GM10266 (cell line): ENCODE measurements around the gene ALG9.

Source experiments
- DNase-seq: peaks from one replicate; pipeline ENCODE4 v3.0.0; 2012; ENCODE audit errors: extremely low spot score
- TF ChIP-seq, protein P1 (sequence below): IDR thresholded peaks from 2 replicates; pipeline ENCODE4 v1.5.1; 2012; ENCODE audit warnings: mild to moderate bottlenecking, low read depth; ENCODE audit not compliant: control insufficient read depth, insufficient read depth; ENCODE audit errors: missing control alignments

The ALG9 gene

DNA sequence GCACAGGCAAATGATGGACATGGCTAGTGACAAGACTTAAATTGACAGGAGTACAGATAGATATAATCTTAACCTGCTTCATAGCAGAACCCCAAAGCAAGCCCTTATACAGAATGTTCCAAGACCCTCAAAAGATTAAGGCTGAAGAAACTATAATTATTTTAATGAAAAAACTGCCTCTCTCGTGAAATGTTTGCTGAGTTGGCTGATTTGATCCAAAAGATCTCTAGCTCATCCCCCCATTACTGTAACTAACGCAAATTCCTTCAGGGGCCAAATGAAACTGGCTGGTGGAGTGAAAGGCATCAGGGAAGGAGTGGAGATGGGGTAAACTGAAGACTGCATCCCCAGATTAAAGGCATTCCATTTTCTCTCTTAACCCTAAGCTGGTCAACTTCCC is 19.3 kb downstream of the ALG9 start:
- no peak for DNase-seq

DNA sequence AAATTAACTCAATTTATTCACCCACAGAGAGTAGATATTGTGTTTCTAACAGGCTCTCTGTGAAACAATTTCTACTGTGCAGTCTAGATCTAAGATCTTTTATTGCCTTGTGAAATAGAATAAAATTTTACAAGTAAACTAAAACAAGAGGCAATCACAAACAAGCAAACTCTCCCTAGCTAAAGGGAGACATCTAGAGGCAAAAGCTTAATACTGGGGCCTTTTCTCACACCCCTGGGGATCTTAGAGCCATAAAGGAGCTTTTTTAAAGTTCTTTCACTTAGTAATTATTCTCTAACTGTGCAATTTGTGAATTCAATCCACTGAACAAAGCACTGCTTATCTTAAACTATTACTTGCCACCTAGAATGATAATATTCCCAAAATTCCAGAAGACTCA is 19.7 kb downstream of the ALG9 start:
- TF ChIP-seq, protein P1, sequence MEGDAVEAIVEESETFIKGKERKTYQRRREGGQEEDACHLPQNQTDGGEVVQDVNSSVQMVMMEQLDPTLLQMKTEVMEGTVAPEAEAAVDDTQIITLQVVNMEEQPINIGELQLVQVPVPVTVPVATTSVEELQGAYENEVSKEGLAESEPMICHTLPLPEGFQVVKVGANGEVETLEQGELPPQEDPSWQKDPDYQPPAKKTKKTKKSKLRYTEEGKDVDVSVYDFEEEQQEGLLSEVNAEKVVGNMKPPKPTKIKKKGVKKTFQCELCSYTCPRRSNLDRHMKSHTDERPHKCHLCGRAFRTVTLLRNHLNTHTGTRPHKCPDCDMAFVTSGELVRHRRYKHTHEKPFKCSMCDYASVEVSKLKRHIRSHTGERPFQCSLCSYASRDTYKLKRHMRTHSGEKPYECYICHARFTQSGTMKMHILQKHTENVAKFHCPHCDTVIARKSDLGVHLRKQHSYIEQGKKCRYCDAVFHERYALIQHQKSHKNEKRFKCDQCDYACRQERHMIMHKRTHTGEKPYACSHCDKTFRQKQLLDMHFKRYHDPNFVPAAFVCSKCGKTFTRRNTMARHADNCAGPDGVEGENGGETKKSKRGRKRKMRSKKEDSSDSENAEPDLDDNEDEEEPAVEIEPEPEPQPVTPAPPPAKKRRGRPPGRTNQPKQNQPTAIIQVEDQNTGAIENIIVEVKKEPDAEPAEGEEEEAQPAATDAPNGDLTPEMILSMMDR: peak; percentile 44
- DNase-seq: no peak

More for the DNA sequence above, 19.3 kb downstream of the ALG9 start:
- TF ChIP-seq, protein P1: no peak

DNA sequence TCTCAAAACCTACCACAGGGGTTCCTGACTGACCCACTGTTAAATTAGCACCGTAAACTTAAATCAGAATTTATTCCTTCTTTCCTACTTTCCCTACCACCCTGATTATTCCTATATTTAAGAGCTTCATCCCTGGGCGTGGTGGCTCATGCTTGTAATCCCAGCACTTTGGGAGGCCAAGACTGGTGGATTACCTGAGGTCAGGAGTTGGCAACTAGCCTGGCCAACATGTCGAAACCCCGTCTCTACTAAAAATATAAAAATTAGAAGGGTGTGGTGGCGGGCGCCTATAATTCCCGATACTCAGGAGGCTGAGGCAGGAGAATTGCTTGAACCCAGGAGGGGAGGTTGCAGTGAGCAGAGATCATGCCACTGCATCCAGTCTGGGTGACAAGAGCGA is 20.3 kb downstream of the ALG9 start:
- TF ChIP-seq, protein P1: no peak
- DNase-seq: no peak

DNA sequence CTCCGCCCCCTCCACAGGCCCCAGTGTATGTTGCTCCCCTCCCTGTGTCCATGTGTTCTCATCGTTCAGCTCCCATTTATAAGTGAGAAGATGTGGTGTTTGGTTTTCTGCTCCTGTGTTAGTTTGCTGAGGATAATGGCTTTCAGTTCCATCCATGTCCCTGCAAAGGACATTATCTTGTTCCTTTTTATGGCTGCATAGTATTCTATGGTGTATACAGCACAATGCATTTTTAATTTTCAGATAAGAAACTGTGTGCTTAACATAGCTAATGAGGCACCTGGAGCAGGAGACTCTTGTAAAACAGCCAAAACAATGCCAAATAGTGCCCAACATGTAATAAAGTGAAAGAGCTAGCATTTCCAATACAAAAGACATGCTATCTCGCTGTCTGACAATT is 21.8 kb downstream of the ALG9 start:
- no peak for DNase-seq
- TF ChIP-seq, protein P1: no peak

DNA sequence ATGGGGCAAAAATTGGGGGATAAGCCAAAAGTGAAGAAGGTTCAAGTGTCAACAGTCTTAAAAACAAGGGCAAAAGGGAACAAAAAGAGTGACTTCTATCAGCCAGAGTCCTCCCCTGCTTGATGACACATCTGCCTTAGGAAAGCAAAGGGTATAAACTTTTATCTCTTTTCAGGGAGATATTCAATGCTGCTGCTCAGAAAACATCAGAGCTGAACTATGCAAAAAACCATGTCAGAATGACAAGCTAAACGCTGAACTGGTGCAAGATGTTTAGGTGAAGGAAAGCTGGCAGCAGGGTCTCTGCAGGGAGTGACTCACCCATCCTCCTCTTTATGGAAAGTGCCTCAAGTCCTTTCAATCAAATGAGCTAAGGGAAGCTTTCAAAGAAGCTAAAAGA is 24.7 kb downstream of the ALG9 start:
- TF ChIP-seq, protein P1: no peak
- no peak for DNase-seq

DNA sequence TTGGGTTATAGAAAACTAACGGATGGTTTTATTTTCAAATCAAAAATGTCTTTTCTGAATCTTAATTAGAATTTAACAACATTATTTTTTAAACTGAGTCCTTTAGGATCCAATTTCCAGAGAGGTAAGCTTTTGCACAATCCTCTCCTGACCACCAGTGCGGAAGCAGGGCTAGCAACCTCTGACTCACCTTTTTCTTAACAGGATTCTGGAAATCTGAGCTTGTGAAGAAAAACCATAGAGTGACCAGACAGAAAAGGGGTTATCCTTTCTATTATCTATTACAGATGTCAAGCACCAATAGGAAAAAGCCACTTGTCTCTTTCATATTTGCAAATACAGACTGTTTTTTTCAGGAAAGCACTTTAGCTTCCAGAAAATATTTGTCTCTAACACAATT is 25.3 kb downstream of the ALG9 start:
- no peak for DNase-seq
- TF ChIP-seq, protein P1: no peak

DNA sequence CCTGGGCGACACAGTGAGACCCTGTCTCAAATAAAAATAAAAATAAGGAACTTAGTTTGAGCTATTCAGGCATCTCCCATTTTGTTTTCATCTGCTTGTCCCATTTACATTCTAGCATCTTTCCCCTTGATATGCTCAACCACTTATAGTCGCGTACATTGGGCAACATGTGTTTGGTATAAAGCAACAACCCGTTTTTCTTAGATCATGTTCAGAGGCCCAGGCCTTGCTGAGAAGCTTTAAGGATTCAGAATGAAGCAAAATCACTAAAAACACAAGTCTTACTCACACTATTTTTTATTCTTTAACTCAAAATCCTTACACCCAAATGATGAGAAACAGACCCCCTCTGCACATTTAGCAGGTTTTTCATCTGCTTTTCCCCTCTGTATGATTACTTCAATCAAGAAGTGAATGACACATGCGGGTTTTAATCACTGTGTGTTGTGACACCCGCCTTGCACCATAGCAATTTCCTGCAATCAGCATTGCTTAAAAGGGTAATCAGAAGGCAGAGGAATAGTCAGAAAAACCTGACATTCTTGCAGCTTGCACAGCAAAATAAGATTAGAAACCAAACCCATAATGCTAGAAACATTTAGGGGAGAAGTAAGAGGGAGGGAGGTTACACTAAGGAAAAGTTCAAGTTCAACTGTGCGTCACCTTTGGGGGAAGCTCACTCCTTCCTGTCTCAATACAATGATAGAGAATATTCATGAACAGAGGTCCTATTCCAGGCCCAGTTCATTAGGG is 25.9 kb downstream of the ALG9 start:
- DNase-seq: no peak
- TF ChIP-seq, protein P1: no peak
